ENCODE measurements around the gene TRMT10A.
"Not testable (repeated sequence)": the region's sequence is repeated elsewhere in the genome, so short reads cannot be mapped to it uniquely, and the experiment has no call there.

The TRMT10A gene

DNA sequence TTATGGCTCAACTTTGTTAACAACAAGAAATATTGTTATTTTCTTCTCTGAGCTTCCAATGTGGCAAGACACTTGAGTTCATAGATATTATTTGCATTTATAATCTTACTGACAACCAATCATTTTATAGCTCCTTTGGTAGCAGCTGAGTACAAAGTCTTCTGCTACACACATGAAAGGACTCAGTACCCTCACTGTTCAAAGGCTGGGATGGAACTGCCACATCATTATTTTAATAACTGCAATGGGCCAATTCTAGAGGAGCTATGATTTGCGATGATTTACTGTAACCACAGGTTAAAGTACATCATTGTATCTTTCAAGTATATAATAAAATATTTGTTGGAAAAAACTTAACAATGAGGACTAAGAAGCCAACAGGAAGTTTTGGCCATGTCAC lies 21.7 kb upstream of the TRMT10A start:
- DNase-seq: no peak
- Mint-ChIP-seq H3K4me3 (no peak overlapping the region), H3K4me1 (ENCODE audit: low read depth in 2 of 2) (no peaks in the 10 kb centered on the region), H3K9me3 (no peaks in the 10 kb centered on the region), H3K27ac (no peak overlapping the region), H3K36me3 (ENCODE audit: insufficient read depth) (no peaks in the 10 kb centered on the region), H3K27me3 (peaks cover 24 to 29% of the 10 kb centered on the region in 2 donors)
- no peak for ATAC-seq (replicated peaks)

DNA sequence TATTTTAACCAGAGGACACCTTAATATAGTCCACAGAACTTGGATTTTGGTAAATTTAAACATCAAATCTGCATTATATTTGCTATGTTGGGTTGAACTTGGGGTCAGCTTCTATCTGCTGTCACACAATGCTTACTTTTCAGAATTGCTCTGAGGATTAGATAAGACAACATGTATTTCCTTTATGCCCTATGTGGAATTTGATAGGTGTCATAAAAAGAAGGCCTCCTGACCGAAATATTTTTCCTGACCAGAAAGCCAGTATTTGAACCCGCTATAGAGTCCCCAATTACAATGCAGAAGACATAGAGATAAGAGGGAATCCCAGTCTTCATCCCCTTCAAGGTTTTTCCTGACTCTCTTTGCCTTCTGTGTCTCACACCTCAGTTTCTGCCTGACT lies 14.9 kb upstream of the TRMT10A start:
- DNase-seq: no peak
- Mint-ChIP-seq H3K27ac (no peak overlapping the region), H3K9me3 (no peaks in the 10 kb centered on the region), H3K4me1 (ENCODE audit: low read depth in 2 of 2) (no peaks in the 10 kb centered on the region), H3K36me3 (ENCODE audit: insufficient read depth) (no peaks in the 10 kb centered on the region), H3K4me3 (no peak overlapping the region), H3K27me3 (peaks cover 45 to 56% of the 10 kb centered on the region in 2 donors)
- no peak for ATAC-seq (replicated peaks)

DNA sequence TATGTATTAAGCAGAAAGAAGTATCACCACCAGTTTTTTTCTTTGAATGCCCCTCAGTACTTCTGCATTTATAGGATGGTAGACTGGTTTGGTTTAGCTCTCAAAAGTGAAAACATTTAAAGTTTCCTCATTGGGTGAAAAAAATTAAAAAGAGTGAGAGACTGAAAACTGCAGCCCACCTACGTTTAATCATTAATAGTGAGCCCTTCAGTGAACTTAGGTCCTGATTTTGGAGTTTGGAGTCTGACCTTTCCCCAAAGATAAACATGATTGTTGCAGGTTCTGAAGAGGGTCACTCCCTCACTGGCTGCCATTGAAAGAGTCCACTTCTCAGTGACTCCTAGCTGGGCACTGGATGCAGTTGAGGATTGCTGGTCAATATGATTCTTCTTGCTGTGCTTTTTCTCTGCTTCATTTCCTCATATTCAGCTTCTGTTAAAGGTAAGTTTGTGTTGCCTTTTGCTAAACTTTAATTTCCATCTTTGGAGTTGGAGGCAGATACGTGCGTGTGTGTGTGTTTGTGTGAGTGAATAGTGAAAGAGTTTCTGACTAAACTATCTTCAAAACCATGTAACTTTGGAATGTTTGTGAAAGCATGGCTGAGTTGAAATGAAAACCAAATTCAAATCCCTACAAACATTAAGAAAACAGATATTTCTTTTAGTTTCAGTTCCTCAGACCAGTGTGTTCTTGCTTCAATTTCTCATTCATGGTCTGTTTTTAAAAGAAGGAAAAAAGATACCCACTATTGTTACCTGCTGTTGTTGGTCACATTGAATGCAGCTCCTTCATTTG lies 10.9 kb upstream of the TRMT10A start, which contains the start of gene MTTP:
Gene MTTP (plus strand): TSS at position 295 of the 795 bp plus-strand sequence. CDS start 86 bp downstream, at position 381.
- no peak for ATAC-seq (replicated peaks)
- H3K9me3 Mint-ChIP-seq: no peaks in the 10 kb centered on the region
- DNase-seq: no peak
- H3K4me3 Mint-ChIP-seq: no peak within 1 kb of the TSS
- H3K27me3 Mint-ChIP-seq: peaks cover 58 to 66% of the 10 kb centered on the region in 2 donors
- H3K4me1 Mint-ChIP-seq (ENCODE audit: low read depth in 2 of 2): no peaks in the 10 kb centered on the region
- no peak within 1 kb of the TSS for H3K27ac Mint-ChIP-seq
- H3K36me3 Mint-ChIP-seq (ENCODE audit: insufficient read depth): no peaks in the 10 kb centered on the region

DNA sequence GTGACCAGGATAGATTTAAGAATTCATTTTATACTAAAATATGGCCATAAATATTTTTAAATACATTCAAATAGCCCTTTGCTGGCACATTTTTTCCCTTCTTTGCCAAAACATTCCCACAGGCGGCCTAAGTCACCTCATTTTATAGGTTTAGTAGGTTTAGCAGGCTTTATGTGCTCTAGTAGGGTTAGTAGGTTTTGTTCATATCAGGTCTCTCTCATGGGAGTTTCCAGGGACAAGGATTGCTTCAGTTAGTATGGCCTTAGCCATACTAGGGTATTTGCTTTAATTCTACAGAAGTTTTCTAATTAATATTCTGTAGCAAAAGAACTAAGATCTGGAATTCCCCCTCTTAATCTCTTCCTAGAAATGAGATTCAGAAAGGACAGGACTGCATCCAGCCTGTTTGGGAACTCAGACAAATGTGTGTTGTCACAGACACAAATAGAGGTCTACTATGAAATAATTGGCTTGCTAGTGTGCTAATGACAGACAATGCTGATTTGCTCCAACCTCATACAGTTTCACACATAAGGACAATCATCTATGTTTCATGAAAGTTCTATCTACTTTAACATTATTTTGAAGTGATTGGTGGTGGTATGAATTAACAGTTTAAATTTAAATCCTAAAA lies 10.0 kb upstream of the TRMT10A start:
- Mint-ChIP-seq H3K4me3 (no peak overlapping the region), H3K27ac (no peak overlapping the region), H3K4me1 (ENCODE audit: low read depth in 2 of 2) (no peaks in the 10 kb centered on the region), H3K36me3 (ENCODE audit: insufficient read depth) (no peaks in the 10 kb centered on the region), H3K27me3 (peaks cover 54 to 65% of the 10 kb centered on the region in 2 donors), H3K9me3 (no peaks in the 10 kb centered on the region)
- ATAC-seq (replicated peaks): no peak
- DNase-seq: no peak

DNA sequence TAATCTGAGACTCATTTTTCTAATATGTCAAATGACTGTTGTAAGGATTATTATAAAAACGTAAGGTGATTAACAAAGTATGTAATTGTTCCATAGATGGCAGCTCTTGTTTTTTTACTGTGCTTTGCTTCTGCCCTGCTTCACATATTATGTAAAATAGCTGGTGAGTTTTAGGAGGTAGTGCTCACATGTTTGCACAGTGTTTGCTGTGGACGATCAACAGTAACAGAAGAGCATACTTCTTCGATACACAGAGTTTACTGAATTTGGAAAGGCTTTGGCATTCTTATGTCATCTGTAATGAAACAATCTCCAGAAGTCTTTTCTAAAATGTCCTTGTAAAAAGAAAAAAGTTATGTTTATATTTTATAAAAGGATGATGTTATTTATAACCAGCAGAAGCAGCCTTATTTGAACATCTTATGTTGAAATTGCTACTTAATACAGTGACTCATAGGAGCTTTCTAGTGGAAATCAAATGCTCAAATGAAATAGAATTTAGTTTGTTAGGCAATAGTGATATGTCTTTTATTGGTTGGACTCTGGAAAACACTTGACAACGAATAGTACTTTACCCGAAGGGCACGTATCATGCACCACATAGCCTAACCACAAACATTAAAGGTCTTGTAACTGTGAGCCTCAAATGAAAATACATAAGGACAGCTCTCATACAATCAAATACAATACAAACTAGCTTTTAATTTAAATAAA lies 8.8 kb upstream of the TRMT10A start:
- no peak overlapping the region for H3K27ac Mint-ChIP-seq
- DNase-seq (no peak), ATAC-seq (replicated peaks) (no peak)
- H3K9me3 Mint-ChIP-seq: no peaks in the 10 kb centered on the region
- H3K36me3 Mint-ChIP-seq (ENCODE audit: insufficient read depth): no peaks in the 10 kb centered on the region
- no peak overlapping the region for H3K4me3 Mint-ChIP-seq
- peaks cover 56 to 65% of the 10 kb centered on the region in 2 donors for H3K27me3 Mint-ChIP-seq
- no peaks in the 10 kb centered on the region for H3K4me1 Mint-ChIP-seq (ENCODE audit: low read depth in 2 of 2)

DNA sequence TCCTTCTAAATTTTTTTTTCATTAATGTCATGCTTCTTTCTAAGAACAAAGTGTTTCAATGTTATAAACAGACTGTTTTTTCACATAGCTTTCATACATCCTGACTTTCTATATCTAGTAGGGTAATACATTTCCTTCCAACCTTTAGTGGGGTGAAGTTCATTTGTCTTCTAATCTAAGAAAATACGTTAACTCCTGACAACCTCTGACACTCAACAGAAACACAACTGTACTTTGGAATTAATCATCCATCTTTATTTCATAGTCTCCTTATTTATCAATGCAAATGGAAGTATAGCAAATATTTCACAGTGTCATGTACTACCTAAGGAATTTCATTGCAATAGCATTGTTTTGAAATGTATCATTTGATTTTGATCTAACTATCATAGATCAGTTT lies 8.0 kb upstream of the TRMT10A start:
- ATAC-seq (replicated peaks): no peak
- Mint-ChIP-seq H3K4me3 (no peak overlapping the region), H3K36me3 (ENCODE audit: insufficient read depth) (no peaks in the 10 kb centered on the region), H3K27ac (no peak overlapping the region), H3K27me3 (peaks cover 57 to 65% of the 10 kb centered on the region in 2 donors), H3K4me1 (ENCODE audit: low read depth in 2 of 2) (no peaks in the 10 kb centered on the region), H3K9me3 (no peaks in the 10 kb centered on the region)
- no peak for DNase-seq

DNA sequence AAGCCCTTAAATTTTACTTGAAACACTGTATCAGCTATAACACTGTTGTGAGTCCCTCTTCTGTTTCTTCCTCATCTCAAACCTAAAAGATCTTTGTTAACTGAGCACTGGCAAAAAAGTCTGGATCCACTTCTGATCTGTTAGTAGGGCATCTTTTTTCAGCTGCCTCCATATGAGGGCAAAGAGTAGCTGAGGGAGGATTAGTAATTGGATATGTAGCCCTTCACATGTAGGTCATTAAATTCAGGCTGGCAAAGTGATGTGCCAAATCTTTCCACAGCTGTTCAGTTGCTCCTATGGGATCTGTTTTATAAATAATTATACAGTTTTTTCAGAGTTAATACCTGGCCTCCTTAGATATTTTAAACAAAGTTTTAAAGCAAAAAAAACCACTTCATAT lies 1.1 kb upstream of the TRMT10A start:
- H3K4me3 Mint-ChIP-seq: no peak overlapping the region

DNA sequence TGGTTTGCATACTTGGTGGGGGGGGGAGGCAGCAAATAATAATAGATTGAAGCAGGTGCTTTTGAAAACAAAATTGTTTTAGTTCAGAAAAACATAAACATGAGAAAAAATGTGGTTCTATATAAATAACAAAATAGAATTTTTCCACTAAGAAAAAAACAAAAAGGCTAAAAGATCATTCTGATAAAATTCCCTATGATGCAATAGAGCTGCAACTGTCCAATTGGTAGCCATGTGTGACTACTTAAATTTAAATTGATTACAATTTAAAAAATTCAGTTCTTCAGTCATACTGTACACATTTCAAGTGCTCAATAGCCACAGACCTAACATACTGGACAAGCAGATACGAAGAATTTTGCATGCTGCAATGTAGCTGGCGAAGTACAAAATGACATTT lies 11.0 kb downstream of the TRMT10A start:
- H3K27ac Mint-ChIP-seq: no peak overlapping the region
- no peak for DNase-seq
- H3K9me3 Mint-ChIP-seq: no peaks in the 10 kb centered on the region

More for the DNA sequence above, 1.1 kb upstream of the TRMT10A start:
- Mint-ChIP-seq H3K36me3 (ENCODE audit: insufficient read depth) (peaks cover 25% of the 10 kb centered on the region), H3K9me3 (no peaks in the 10 kb centered on the region), H3K4me1 (ENCODE audit: low read depth in 2 of 2) (peaks cover 5% of the 10 kb centered on the region in 2 donors), H3K27ac (no peak overlapping the region), H3K27me3 (peaks cover 37 to 42% of the 10 kb centered on the region in 2 donors)
- ATAC-seq (replicated peaks): no peak
- no peak for DNase-seq

DNA sequence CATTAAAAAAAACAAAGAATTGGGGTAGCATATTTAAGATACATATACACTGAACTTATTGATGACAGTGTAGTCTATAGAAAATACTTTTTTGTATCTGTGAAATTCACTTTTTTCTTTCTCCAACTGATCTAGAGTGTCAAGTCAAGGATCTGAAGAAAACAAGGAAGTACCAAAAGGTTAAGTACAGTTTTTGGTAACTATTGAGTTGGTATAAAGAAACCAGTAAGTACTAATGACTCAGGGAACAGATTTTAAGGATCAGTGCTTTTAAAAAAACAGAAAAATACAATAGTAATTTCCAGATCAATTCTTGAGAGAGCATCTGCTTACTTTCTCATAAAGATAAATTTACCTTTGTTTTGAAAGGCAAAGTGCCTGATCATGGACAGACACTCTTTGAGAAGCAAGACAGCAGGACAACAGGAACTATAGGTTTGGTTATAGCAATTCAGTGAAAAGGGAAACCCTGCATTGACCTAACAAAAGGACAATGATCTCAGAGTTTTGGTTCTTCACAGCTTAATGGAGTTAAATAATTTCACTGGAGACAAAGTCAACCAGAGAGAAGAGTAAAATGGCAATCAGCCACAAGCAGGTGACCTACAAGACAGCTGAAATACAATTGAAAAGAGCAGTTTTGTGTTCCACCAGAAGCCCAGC lies 23.4 kb downstream of the TRMT10A start:
- Mint-ChIP-seq H3K4me1 (ENCODE audit: low read depth in 2 of 2) (no peaks in the 10 kb centered on the region), H3K9me3 (no peaks in the 10 kb centered on the region), H3K36me3 (ENCODE audit: insufficient read depth) (no peaks in the 10 kb centered on the region), H3K4me3 (no peak overlapping the region), H3K27me3 (peaks cover 12 to 24% of the 10 kb centered on the region in 2 donors), H3K27ac (no peak overlapping the region)
- DNase-seq (no peak), ATAC-seq (replicated peaks) (no peak)

More for the DNA sequence above, 11.0 kb downstream of the TRMT10A start:
- H3K36me3 Mint-ChIP-seq (ENCODE audit: insufficient read depth): no peaks in the 10 kb centered on the region
- H3K4me3 Mint-ChIP-seq: no peak overlapping the region
- no peaks in the 10 kb centered on the region for H3K4me1 Mint-ChIP-seq (ENCODE audit: low read depth in 2 of 2)
- H3K27me3 Mint-ChIP-seq: no peaks in the 10 kb centered on the region
- ATAC-seq (replicated peaks): no peak

DNA sequence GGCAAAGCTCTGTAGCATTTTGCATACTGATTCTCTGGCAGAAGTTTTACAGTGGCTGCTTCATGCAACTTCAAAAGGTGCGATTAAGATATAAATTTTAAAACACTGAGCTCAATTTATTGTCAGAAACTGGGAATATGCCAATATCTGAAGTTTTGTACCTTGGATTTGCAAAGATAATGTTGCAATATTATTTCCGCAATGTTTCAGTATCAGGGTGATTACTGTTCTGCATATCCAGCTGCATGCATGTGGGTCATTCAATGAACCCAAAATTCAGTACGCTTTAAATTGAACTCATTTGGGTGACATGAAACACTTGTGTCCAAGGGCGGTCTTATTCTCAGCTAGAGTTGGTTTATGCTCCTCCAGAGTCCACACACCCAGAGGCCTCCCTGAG lies 26.2 kb downstream of the TRMT10A start:
- Mint-ChIP-seq H3K4me1 (ENCODE audit: low read depth in 2 of 2) (no peaks in the 10 kb centered on the region), H3K27me3 (peaks cover 21 to 50% of the 10 kb centered on the region in 2 donors), H3K9me3 (no peaks in the 10 kb centered on the region), H3K27ac (no peak overlapping the region), H3K4me3 (no peak overlapping the region), H3K36me3 (ENCODE audit: insufficient read depth) (no peaks in the 10 kb centered on the region)
- ATAC-seq (replicated peaks) (no peak), DNase-seq (no peak)

DNA sequence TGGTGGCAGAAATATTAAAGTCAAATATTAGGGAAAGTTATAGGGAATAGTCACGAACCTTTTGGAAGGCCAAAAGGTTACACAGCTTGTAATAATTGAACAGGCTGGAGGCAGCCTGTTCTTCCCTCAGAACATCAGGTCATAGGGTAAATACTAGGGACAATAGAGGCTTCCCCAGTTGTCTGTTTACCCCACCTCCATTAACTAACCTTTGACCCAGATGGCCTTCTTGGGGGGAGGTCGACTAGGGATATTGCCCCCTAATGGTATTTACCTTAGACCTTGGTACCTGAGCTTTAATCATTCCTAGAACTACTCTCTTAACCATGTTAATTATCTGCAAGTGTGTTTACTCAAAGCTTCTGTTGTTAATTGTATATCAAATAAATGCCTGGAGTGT lies 27.0 kb downstream of the TRMT10A start:
- no peak for DNase-seq
- H3K9me3 Mint-ChIP-seq: no peaks in the 10 kb centered on the region
- H3K36me3 Mint-ChIP-seq (ENCODE audit: insufficient read depth): no peaks in the 10 kb centered on the region
- no peak overlapping the region for H3K4me3 Mint-ChIP-seq
- no peaks in the 10 kb centered on the region for H3K4me1 Mint-ChIP-seq (ENCODE audit: low read depth in 2 of 2)
- ATAC-seq (replicated peaks): no peak
- peaks cover 28 to 58% of the 10 kb centered on the region in 2 donors for H3K27me3 Mint-ChIP-seq
- H3K27ac Mint-ChIP-seq: no peak overlapping the region

DNA sequence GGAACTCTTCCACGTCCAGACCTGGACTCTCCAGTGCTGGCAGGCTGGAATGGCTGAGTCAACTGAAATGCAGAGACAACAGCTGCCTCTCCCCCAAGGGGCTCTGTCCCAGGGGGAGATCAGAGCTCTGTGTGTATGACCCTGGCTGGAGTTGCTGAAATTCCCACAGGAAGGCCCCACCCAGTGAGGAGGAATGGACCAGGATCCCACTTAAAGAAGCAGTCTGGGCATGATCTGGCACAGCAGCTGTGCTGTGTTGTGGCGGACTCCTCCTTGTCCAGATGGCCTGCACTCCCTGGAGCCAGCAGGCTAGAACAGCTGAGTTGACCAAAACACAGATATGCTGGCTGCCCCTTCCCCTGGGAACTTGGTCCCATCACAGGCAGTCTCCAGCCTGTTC lies 27.6 kb downstream of the TRMT10A start:
- no peaks in the 10 kb centered on the region for H3K4me1 Mint-ChIP-seq (ENCODE audit: low read depth in 2 of 2)
- H3K4me3 Mint-ChIP-seq: no peak overlapping the region
- no peaks in the 10 kb centered on the region for H3K9me3 Mint-ChIP-seq
- no peaks in the 10 kb centered on the region for H3K36me3 Mint-ChIP-seq (ENCODE audit: insufficient read depth)
- DNase-seq (no peak), ATAC-seq (replicated peaks) (no peak)
- H3K27ac Mint-ChIP-seq: no peak overlapping the region
- H3K27me3 Mint-ChIP-seq: peaks cover 32 to 64% of the 10 kb centered on the region in 2 donors

DNA sequence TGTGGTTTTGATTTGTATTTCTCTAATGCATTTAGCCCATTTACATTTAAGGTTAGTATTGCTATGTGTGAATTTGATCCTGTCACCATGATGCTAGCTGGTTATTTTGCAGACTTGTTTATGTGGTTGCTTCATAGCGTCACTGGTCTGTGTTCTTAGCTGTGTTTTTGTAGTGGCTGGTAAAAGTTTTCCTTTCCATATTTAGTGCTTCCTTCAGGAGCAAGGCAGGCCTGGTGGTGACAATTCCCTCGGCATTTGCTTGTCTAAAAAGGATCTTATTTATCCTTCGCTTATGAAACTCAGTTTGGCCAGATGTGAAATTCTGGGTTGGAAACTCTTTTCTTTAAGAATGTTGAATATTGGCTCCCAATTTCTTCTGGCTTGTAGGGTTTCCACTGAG lies 29.1 kb downstream of the TRMT10A start:
- H3K4me1 Mint-ChIP-seq (ENCODE audit: low read depth in 2 of 2); DNase-seq; H3K27ac Mint-ChIP-seq; H3K36me3 Mint-ChIP-seq (ENCODE audit: insufficient read depth); ATAC-seq (replicated peaks); H3K4me3 Mint-ChIP-seq; H3K9me3 Mint-ChIP-seq: not testable (repeated sequence)
- peaks cover 41 to 65% of the 10 kb centered on the region in 2 donors for H3K27me3 Mint-ChIP-seq

Data from effector memory CD8-positive, alpha-beta T cell (primary cell).